ENCODE data around the gene GYS1.
"Not testable (repeated sequence)": the region's sequence is repeated elsewhere in the genome, so short reads cannot be mapped to it uniquely, and the experiment has no call there.

GYS1 gene

DNA sequence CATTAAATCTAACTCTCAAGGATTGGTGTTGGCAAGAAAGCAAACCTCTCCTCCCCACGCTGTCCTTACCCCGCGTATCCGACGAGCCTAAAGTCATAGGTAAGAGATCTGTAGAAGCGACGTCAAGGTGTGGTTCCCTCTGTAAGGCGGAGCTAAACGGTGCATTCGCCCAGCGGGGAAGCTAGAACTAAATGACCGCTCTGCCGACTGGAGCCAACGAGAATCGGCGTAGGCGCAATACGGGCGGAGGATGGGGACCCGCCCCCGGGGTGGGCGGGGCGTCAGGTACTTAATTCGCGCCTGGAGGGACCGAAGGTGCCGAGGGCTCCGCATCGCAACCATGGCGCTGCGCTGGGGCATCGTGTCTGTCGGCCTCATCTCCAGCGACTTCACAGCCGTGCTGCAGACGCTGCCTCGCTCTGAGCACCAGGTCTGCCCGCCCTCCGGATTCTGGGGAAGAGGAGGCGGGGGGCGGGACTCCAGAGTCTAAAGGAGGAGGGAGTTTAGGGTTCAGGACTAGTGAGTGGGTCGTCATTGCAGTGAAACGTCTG is 59.7 kb downstream of the GYS1 start, which contains the start of gene DHDH:
Gene DHDH (plus strand): TSS at position 318 of the 551 bp plus-strand sequence. CDS start 23 bp downstream, at position 341.
- DNase-seq = peak; percentile 22

GRCh38 chr19:48928164-48929025 is 64.7 kb downstream of the GYS1 start:
- no peak for DNase-seq

DNA sequence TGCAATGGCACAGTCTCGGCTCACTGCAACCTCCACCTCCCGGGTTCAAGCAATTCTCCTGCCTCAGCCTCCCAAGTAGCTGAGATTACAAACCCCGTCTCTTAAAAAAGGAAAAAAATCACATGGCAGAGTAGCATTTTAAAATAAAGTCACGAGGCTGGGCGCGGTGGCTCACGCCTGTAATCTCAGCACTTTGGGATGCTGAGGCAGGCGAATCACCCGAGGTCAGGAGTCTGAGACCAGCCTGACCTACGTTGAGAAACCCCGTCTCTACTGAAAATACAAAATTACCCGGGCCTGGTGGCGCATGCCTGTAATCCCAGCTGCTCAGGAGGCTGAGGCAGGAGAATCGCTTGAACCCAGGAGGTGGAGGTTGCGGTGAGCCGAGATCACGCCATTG is 65.4 kb downstream of the GYS1 start:
- not testable (repeated sequence) for DNase-seq

GRCh38 chr19:48926909-48927308 is 66.2 kb downstream of the GYS1 start:
- peak; percentile 95 for DNase-seq

DNA sequence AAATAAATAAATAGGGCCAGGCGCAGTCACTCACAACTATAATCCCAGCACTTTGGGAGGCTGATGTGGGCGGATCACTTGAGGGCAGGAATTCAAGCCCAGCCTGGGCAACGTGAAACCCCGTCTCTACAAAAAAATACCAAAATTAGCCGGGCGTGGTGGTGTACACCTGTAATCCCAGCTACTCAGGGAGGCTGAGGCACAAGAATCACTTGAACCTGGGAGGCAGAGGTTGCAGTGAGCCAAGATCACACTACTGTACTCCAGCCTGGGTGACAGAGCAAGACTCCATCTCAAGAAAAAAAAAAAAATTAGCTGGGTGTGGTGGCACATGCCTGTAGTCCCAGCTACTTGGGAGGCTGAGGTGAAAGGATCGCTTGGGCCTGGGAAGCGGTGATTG is 67.2 kb downstream of the GYS1 start:
- DNase-seq = not testable (repeated sequence)

DNA sequence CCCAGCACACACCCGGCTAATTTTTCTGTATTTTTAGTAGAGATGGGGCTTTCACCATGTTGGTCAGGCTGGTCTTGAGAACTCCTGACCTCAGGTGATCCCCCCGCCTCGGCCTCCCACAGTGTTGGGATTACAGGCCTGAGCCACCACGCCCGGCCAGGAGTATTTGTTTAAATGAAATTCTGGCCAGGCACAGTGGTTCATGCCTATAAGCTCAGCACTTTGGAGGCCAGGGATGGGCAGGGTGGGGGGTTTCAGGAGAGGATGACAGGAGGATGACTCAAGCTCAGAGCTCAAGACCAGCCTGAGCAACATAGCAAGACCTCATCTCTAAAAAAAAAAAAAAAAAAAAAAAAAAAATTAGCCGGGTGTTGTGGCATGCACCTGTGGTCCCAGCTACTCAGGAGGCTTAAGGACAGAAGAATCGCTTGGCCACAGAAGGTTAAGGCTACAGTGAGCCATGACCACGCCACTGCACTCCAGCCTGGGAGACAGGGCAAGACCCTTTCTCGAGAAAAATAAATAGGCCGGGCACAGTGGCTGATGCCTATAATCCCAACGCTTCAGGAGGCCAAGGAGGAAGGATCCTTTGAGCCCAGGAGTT is 67.8 kb downstream of the GYS1 start:
- DNase-seq = peak; percentile 69

DNA sequence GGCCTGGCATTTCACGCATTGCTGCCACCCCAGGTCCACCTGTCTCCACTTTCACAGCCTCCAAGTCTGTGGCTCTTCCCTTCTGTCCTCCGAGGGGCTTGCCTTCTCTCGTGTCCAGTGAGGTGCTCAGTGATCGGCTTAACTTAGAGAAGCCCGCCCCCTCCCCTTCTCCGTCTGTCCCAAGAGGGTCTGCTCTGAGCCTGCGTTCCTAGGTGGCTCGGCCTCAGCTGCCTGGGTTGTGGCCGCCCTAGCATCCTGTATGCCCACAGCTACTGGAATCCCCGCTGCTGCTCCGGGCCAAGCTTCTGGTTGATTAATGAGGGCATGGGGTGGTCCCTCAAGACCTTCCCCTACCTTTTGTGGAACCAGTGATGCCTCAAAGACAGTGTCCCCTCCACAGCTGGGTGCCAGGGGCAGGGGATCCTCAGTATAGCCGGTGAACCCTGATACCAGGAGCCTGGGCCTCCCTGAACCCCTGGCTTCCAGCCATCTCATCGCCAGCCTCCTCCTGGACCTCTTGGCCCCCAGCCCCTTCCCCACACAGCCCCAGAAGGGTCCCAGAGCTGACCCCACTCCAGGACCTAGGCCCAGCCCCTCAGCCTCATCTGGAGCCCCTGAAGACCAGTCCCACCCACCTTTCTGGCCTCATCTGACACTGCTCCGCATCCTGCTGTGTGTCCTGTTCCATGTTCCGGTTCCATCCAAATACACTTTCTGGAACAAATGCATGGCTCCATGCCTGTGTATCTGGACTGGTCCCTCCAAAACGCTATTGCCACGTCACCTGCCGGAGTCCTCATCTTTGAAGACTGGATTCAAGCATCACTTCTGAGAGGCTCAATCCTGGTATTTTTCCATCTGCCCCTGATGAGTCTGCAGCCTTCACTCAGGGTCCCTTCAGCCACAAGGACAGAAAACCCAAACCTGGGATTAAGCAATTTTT is 70.3 kb downstream of the GYS1 start:
- no peak for DNase-seq

GRCh38 chr19:48921721-48922500 is 71.2 kb downstream of the GYS1 start:
- DNase-seq = no peak

- DNase-seq = no peak
Measured at GRCh38 chr19:48920949-48921348, 72.2 kb downstream of the GYS1 start.

GRCh38 chr19:48919271-48919670 is 73.8 kb downstream of the GYS1 start:
- DNase-seq = not testable (repeated sequence)

- DNase-seq = no peak
Measured at GRCh38 chr19:48918801-48919247, 74.3 kb downstream of the GYS1 start.

Data from fibroblast of upper back skin (primary cell).